GM12801 (cell line): ENCODE results near the gene DAPK2.

Source experiments
- TF ChIP-seq, protein P1 (sequence below): IDR thresholded peaks from one replicate; pipeline ENCODE4 v1.5.1; 2011; ENCODE audit warnings: control low read depth; ENCODE audit not compliant: insufficient read length; ENCODE audit errors: extremely low read depth

Gene DAPK2

GRCh38 chr15:64050281-64051092 is 4.2 kb upstream of the DAPK2 start:
- TF ChIP-seq, protein P1, sequence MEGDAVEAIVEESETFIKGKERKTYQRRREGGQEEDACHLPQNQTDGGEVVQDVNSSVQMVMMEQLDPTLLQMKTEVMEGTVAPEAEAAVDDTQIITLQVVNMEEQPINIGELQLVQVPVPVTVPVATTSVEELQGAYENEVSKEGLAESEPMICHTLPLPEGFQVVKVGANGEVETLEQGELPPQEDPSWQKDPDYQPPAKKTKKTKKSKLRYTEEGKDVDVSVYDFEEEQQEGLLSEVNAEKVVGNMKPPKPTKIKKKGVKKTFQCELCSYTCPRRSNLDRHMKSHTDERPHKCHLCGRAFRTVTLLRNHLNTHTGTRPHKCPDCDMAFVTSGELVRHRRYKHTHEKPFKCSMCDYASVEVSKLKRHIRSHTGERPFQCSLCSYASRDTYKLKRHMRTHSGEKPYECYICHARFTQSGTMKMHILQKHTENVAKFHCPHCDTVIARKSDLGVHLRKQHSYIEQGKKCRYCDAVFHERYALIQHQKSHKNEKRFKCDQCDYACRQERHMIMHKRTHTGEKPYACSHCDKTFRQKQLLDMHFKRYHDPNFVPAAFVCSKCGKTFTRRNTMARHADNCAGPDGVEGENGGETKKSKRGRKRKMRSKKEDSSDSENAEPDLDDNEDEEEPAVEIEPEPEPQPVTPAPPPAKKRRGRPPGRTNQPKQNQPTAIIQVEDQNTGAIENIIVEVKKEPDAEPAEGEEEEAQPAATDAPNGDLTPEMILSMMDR = no peak

- TF ChIP-seq, protein P1 = no peak
Observed at GRCh38 chr15:64048781-64049460, 2.6 kb upstream of the DAPK2 start.

GRCh38 chr15:64045774-64046420 is 388 bp downstream of the DAPK2 start:
- TF ChIP-seq, protein P1 = no peak

GRCh38 chr15:64045101-64045435 is 1.2 kb downstream of the DAPK2 start:
- TF ChIP-seq, protein P1 = no peak

GRCh38 chr15:64044300-64045100 is 1.8 kb downstream of the DAPK2 start:
- TF ChIP-seq, protein P1 = no peak

- TF ChIP-seq, protein P1 = no peak
Observed at GRCh38 chr15:64038878-64039610, 7.2 kb downstream of the DAPK2 start.
